Left lung (tissue), 10 donors: ENCODE data around the gene SLC12A8. TPM values are rescaled to one million over a fixed set of nuclear protein-coding genes. Genes with fewer than 3 reads are reported as not detected.

Experiments
- ATAC-seq: fragments of 200-7000 bp; cut with Tn5 transposase; one replicate; pipeline ENCODE4 v1.9.1; 2020; ENCODE audit warnings: moderate library complexity
- DNase-seq, 4 donors: peaks; one replicate each; pipeline ENCODE4 v3.0.0-alpha.2; 2013 to 2020
- H3K27ac ChIP-seq, 2 donors: fragments of 200-600 bp; sonication (generic) in 1 of 2; one replicate each; pipeline versions ENCODE4 v1.5.0 to v1.8.0; 2020 to 2021
- H3K27me3 ChIP-seq, 2 donors: fragments of 200-600 bp; sonication (generic) in 1 of 2; one replicate each; pipeline versions ENCODE4 v1.5.0 to v1.8.0; 2020 to 2021
- H3K36me3 ChIP-seq, 2 donors: fragments of 200-600 bp; sonication (generic) in 1 of 2; one replicate each; pipeline versions ENCODE4 v1.5.0 to v1.8.0; 2020 to 2021
- H3K4me1 ChIP-seq, 2 donors: fragments of 200-600 bp; one replicate each; pipeline ENCODE4 v1.8.0; 2021
- H3K4me3 ChIP-seq, 2 donors: fragments of 200-600 bp; sonication (generic) in 1 of 2; one replicate each; pipeline versions ENCODE4 v1.5.0 to v1.8.0; 2020 to 2021; ENCODE audit warnings: mild to moderate bottlenecking in 1 of 2
- H3K9me3 ChIP-seq, 2 donors: fragments of 200-600 bp; sonication (generic) in 1 of 2; one replicate each; pipeline versions ENCODE4 v1.5.0 to v1.8.0; 2020 to 2021
- intact Hi-C, 2 donors: fragments of 100-400 bp; cut with DNase I; formaldehyde crosslinking; loops; one replicate each; pipeline versions ENCODE4 v1.11.2 to v1.14.2; 2022
- polyA plus RNA-seq, 6 donors: library from polyadenylated mRNA; unstranded; fragments of 120-200 nt; gene quantifications; one replicate each; pipeline ENCODE4 v1.2.1, GENCODE V29; 2013; ENCODE audit not compliant: insufficient read length in 6 of 6
- total RNA-seq, 2 donors: library from RNA; stranded (reverse); fragmentation: NEBNext Ultra II Directional; extraction: Animal tissue kit (Norgen Biotek cat#: 25700); gene quantifications; one replicate each; pipeline ENCODE4 v1.2.1, GENCODE V29; 2021
- TF ChIP-seq, protein P1 (sequence below), 2 donors: fragments of 200-600 bp; sonication (generic) in 1 of 2; IDR thresholded peaks; one replicate each; pipeline versions ENCODE4 v1.5.0 to v1.8.0; 2021; ENCODE audit warnings: antibody characterized with exemption in 2 of 2
- donor health status: DM: no; HTN: yes; CAD: no.
- donor health status: DM: no; HTN: no; CAD: no.

SLC12A8 gene
- total and polyA plus RNA-seq, 8 donors, result 1.1 to 17.1 (median 1.6) TPM

GRCh38 chr3:125144653-125145314, 67.8 kb downstream of the SLC12A8 start:
- peaks cover 41 to 94% of the 10 kb centered on the region in 2 donors for H3K4me1 ChIP-seq
- intact Hi-C loops, result no loop called here
- H3K27ac ChIP-seq, result peak overlapping the region in 1 of 2 donors; percentile 73
- TF ChIP-seq, protein P1, sequence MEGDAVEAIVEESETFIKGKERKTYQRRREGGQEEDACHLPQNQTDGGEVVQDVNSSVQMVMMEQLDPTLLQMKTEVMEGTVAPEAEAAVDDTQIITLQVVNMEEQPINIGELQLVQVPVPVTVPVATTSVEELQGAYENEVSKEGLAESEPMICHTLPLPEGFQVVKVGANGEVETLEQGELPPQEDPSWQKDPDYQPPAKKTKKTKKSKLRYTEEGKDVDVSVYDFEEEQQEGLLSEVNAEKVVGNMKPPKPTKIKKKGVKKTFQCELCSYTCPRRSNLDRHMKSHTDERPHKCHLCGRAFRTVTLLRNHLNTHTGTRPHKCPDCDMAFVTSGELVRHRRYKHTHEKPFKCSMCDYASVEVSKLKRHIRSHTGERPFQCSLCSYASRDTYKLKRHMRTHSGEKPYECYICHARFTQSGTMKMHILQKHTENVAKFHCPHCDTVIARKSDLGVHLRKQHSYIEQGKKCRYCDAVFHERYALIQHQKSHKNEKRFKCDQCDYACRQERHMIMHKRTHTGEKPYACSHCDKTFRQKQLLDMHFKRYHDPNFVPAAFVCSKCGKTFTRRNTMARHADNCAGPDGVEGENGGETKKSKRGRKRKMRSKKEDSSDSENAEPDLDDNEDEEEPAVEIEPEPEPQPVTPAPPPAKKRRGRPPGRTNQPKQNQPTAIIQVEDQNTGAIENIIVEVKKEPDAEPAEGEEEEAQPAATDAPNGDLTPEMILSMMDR (IDR thresholded peaks at IDR 0.05), result no peak
- no peaks in the 10 kb centered on the region for H3K9me3 ChIP-seq
- no peaks in the 10 kb centered on the region for H3K36me3 ChIP-seq
- DNase-seq (no peak), ATAC-seq (no peak)
- no peak overlapping the region for H3K4me3 ChIP-seq
- H3K27me3 ChIP-seq, result no peaks in the 10 kb centered on the region

GRCh38 chr3:125143982-125144652, 68.4 kb downstream of the SLC12A8 start:
- H3K4me1 ChIP-seq, result peaks cover 38 to 87% of the 10 kb centered on the region in 2 donors

DNA sequence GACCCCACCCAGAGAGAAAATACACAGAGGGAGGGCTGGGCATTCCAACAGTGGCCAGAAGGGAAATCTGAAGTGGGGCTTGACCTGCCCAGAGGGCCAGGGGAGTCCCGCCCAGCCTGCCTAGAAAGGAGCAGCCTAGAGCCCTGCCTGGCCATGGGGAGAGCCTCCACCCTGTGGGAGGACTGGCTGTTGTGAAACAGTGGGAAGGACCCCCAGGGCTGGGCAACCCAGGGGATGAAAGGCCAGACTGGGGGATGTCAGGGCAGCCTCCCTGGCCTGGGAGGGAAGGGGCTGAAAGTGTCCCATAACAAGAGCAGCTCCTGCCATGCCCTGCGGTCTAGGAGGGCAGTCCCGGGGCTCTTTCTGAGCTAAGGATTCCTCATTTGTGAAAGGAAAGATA, 69.0 kb downstream of the SLC12A8 start:
- TF ChIP-seq, protein P1 (IDR thresholded peaks at IDR 0.05), result no peak
- peaks cover 33 to 81% of the 10 kb centered on the region in 2 donors for H3K4me1 ChIP-seq
- H3K27ac ChIP-seq, result peak overlapping the region in 1 of 2 donors; percentile 73
- no peak for DNase-seq
- H3K4me3 ChIP-seq, result no peak overlapping the region
- no peaks in the 10 kb centered on the region for H3K36me3 ChIP-seq
- H3K9me3 ChIP-seq, result no peaks in the 10 kb centered on the region
- no peaks in the 10 kb centered on the region for H3K27me3 ChIP-seq
- peak; percentile 4 for ATAC-seq
- intact Hi-C loops, result no loop called here

More at GRCh38 chr3:125143982-125144652, 68.4 kb downstream of the SLC12A8 start:
- intact Hi-C loops, result no loop called here
- ATAC-seq (no peak), DNase-seq (peak in 1 of 4 donors; percentile 57)
- Histone ChIP-seq H3K36me3 (no peaks in the 10 kb centered on the region), H3K27me3 (no peaks in the 10 kb centered on the region), H3K4me3 (no peak overlapping the region), H3K9me3 (no peaks in the 10 kb centered on the region), H3K27ac (peak overlapping the region in 1 of 2 donors; percentile 73)
- TF ChIP-seq, protein P1 (IDR thresholded peaks at IDR 0.05), result no peak

DNA sequence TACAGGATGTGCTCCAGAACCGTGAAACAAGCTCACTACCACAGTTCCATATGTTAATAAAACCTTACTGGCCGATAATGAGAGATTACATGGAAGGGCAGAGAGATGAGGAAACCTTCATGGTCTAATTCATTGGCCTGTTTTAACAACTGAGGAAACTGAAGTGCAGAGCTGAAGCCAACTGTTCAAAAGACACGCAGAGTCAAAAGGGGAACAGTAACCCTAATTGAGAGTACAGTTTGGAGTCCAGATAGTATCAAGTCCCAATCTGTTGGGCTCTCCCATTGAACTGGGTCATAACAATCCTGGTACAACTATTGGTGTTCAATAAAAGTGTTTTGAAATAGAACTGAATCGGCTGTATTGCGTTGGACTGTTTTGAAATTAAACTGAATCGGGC, 69.6 kb downstream of the SLC12A8 start:
- H3K4me1 ChIP-seq, result peaks cover 31 to 75% of the 10 kb centered on the region in 2 donors

DNA sequence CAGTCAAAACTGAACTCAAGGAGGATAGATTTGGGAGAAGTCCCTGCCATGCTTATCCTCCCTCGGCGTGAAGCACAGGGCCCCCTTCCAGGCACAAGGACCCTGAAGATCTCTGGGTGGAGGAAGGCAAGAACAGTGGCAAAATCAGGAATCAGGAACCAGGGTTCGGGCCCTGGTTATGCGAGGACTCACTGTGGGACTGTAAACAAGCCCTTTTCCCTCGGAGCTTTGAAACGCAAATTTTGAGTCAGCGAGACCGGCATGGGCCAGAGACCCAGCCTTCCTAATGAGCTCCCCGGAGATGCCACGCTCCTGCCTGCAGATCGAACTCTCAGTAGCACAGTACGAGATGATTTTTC, 70.1 kb downstream of the SLC12A8 start:
- no peak for DNase-seq
- no peaks in the 10 kb centered on the region for H3K27me3 ChIP-seq
- peak overlapping the region in 1 of 2 donors; percentile 31 for H3K4me3 ChIP-seq
- no peak for ATAC-seq
- H3K4me1 ChIP-seq, result peaks cover 31 to 70% of the 10 kb centered on the region in 2 donors
- H3K27ac ChIP-seq, result peak overlapping the region; percentile 41 to 73
- TF ChIP-seq, protein P1 (IDR thresholded peaks at IDR 0.05), result no peak
- H3K36me3 ChIP-seq, result no peaks in the 10 kb centered on the region
- H3K9me3 ChIP-seq, result no peaks in the 10 kb centered on the region
- intact Hi-C loops, result no loop called here

More for the DNA sequence above, 69.6 kb downstream of the SLC12A8 start:
- no peaks in the 10 kb centered on the region for H3K36me3 ChIP-seq
- H3K27me3 ChIP-seq, result no peaks in the 10 kb centered on the region
- DNase-seq (no peak), ATAC-seq (no peak)
- TF ChIP-seq, protein P1 (IDR thresholded peaks at IDR 0.05), result no peak
- intact Hi-C loops, result no loop called here
- no peak overlapping the region for H3K4me3 ChIP-seq
- H3K9me3 ChIP-seq, result no peaks in the 10 kb centered on the region
- H3K27ac ChIP-seq, result peak overlapping the region in 1 of 2 donors; percentile 73
